Osteoblast (primary cell): ENCODE measurements around the gene ETNK2. TPM values are rescaled to one million over a fixed set of nuclear protein-coding genes. Genes with fewer than 3 reads are reported as not detected.
A peak's percentile ranks its signal among the peaks of the same experiment; 100 is the strongest.

Source experiments
- DNase-seq: peaks from one replicate; pipeline ENCODE4 v3.0.0; 2011; ENCODE audit warnings: low spot score, mixed read lengths; ENCODE audit not compliant: insufficient read length; ENCODE audit errors: missing footprints
- H2AFZ ChIP-seq: 2 replicates; pipeline ENCODE4 v1.6.0; 2011; ENCODE audit warnings: mild to moderate bottlenecking, low read length
- H3K27ac ChIP-seq: 2 replicates; pipeline ENCODE4 v1.5.1; 2011; ENCODE audit warnings: mild to moderate bottlenecking, low read depth, low read length, moderate library complexity
- H3K27me3 ChIP-seq: 2 replicates; pipeline ENCODE4 v1.6.0; 2012; ENCODE audit warnings: mild to moderate bottlenecking, control low read depth, inconsistent platforms, low read length, moderate library complexity; ENCODE audit not compliant: insufficient read depth
- H3K36me3 ChIP-seq: 2 replicates; pipeline ENCODE4 v1.5.1; 2011; ENCODE audit warnings: mild to moderate bottlenecking, low read length, control low read depth, moderate library complexity; ENCODE audit not compliant: insufficient read depth
- H3K4me1 ChIP-seq: 2 replicates; pipeline ENCODE4 v1.5.1; 2011; ENCODE audit warnings: mild to moderate bottlenecking, low read length, control low read depth, moderate library complexity; ENCODE audit not compliant: insufficient read depth
- H3K4me2 ChIP-seq: 2 replicates; pipeline ENCODE4 v1.6.0; 2011; ENCODE audit warnings: mild to moderate bottlenecking, low read length; ENCODE audit not compliant: insufficient read depth
- H3K4me3 ChIP-seq: fragments of 200-600 bp; sonication (generic); 3 replicates; pipeline ENCODE4 v1.5.1; 2012; ENCODE audit warnings: mild to moderate bottlenecking, low read length, inconsistent platforms; ENCODE audit not compliant: insufficient read depth
- H3K79me2 ChIP-seq: 2 replicates; pipeline ENCODE4 v1.6.0; 2012; ENCODE audit warnings: mild to moderate bottlenecking, low read length, control low read depth, inconsistent platforms; ENCODE audit not compliant: insufficient read depth
- H3K9me3 ChIP-seq: 2 replicates; pipeline ENCODE4 v1.5.1; 2011; ENCODE audit warnings: low read depth, low read length, control low read depth
- H4K20me1 ChIP-seq: 2 replicates; pipeline ENCODE4 v1.6.0; 2012; ENCODE audit warnings: mild to moderate bottlenecking, low read length, control low read depth; ENCODE audit not compliant: insufficient read depth
- CTCF ChIP-seq: IDR thresholded peaks from 2 replicates; pipeline ENCODE4 v1.5.1; 2011; ENCODE audit warnings: mild to moderate bottlenecking, low read depth, low read length, moderate library complexity; ENCODE audit errors: extremely low read depth
- total RNA-seq: library from RNA; depleted of rRNA; stranded (reverse); fragments of >200 nt; gene quantifications from 2 replicates; pipeline ENCODE4 v1.2.3, GENCODE V29; 2012

The ETNK2 gene, protein sequence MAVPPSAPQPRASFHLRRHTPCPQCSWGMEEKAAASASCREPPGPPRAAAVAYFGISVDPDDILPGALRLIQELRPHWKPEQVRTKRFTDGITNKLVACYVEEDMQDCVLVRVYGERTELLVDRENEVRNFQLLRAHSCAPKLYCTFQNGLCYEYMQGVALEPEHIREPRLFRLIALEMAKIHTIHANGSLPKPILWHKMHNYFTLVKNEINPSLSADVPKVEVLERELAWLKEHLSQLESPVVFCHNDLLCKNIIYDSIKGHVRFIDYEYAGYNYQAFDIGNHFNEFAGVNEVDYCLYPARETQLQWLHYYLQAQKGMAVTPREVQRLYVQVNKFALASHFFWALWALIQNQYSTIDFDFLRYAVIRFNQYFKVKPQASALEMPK
- total RNA-seq = 0.72 and 1.2 TPM in 2 replicates

DNA sequence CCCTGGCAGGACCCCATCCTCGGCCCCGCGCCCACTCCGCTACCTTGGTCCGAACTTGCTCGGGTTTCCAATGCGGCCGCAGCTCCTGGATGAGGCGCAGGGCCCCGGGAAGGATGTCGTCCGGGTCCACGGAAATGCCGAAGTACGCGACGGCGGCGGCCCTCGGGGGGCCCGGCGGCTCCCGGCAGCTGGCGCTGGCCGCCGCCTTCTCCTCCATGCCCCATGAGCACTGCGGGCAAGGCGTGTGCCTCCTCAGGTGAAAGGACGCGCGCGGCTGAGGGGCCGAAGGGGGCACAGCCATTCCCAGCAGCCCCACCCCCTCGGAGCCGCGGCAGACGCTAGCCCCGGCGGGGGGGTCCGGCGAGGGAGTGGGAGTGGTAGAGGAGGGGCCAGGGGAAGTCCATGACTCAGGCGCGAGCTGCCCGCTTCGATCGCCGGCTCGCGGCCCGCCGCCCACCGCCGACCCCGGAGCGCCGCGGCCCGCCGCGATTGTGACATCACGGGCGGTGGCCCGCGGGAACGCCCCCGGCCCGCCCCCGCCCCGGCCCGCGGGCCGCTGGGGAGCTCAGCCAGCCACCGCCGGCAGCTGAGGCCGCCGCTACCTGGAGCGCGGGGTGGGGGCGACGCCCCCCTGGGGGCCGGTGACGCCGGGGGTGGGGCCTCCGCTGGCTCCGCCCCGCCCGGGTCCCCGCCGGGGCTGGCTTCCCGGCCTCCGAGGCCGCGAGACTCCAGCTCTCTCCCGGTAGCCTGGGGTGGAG lies at the start of gene ETNK2:
Gene ETNK2 (minus strand): TSS at position 493 of the 758 bp plus-strand sequence. CDS start 192 bp downstream, at position 301.
- no peak within 1 kb of the TSS for H3K27ac ChIP-seq
- no peaks in the 10 kb centered on the region for H3K4me1 ChIP-seq
- H3K36me3 ChIP-seq = no peaks in the 10 kb centered on the region
- H3K9me3 ChIP-seq = no peaks in the 10 kb centered on the region
- H3K4me3 ChIP-seq = peak within 1 kb of the TSS; percentile 66
- TF ChIP-seq CTCF = no peak
- DNase-seq = peak; percentile 94
- peak within 1 kb of the TSS; percentile 35 for H2AFZ ChIP-seq
- H3K79me2 ChIP-seq = no peaks in the 10 kb centered on the region
- H3K4me2 ChIP-seq = peak within 1 kb of the TSS; percentile 74
- H3K27me3 ChIP-seq = peaks cover 36% of the 10 kb centered on the region
- H4K20me1 ChIP-seq = no peaks in the 10 kb centered on the region

GRCh38 chr1:204201348-204202040 lies 49.6 kb upstream of the ETNK2 start:
- H3K79me2 ChIP-seq = no peaks in the 10 kb centered on the region
- peaks cover 4% of the 10 kb centered on the region for H3K4me1 ChIP-seq
- DNase-seq = no peak
- TF ChIP-seq CTCF = no peak
- H3K36me3 ChIP-seq = no peaks in the 10 kb centered on the region
- peaks cover 33% of the 10 kb centered on the region for H3K27me3 ChIP-seq
- no peak overlapping the region for H3K4me2 ChIP-seq
- no peaks in the 10 kb centered on the region for H4K20me1 ChIP-seq
- H3K27ac ChIP-seq = no peak overlapping the region
- no peaks in the 10 kb centered on the region for H3K9me3 ChIP-seq
- H3K4me3 ChIP-seq = no peak overlapping the region
- no peak overlapping the region for H2AFZ ChIP-seq

DNA sequence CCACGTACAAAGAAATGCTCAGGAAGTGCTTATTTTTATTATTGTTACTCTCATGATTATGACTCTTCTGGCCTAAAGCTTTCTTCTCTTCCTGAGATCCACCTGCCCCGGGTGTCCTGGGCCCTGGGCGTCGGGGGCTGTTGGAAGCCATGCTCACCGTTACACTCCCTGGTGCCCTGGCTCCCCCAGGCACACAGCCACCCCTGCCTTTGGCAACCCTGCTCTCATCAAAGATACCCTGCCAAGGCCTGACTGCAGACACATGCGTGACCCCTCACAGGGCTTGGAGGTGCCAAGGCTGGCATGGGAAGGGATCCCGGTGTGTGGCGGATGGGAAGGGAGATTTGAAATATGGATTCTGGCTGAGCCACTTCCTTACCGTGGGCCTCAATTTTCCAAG lies 47.7 kb upstream of the ETNK2 start:
- no peak overlapping the region for H3K27ac ChIP-seq
- TF ChIP-seq CTCF = no peak
- no peak for DNase-seq
- H3K4me3 ChIP-seq = no peak overlapping the region
- H3K4me1 ChIP-seq = peaks cover 9% of the 10 kb centered on the region
- no peaks in the 10 kb centered on the region for H3K9me3 ChIP-seq
- no peaks in the 10 kb centered on the region for H4K20me1 ChIP-seq
- H3K36me3 ChIP-seq = no peaks in the 10 kb centered on the region
- H2AFZ ChIP-seq = no peak overlapping the region
- no peaks in the 10 kb centered on the region for H3K79me2 ChIP-seq
- H3K27me3 ChIP-seq = peaks cover 17% of the 10 kb centered on the region
- H3K4me2 ChIP-seq = no peak overlapping the region
